ENCODE results near the gene UBQLN1. TPM values are rescaled to one million over a fixed set of nuclear protein-coding genes. Genes with fewer than 3 reads are reported as not detected.

The UBQLN1 gene
- polyA plus RNA-seq, 4 donors = 40.3 to 71.6 (median 44.1) TPM

Other genes starting within 250 kb of the UBQLN1 start
- 1 to 10 TPM; 2.4 to 7.3 (median 4.5) TPM for gene FRMD3, start 169.6 kb downstream of the UBQLN1 start, polyA plus RNA-seq
- gene IDNK, start 84.8 kb downstream of the UBQLN1 start, polyA plus RNA-seq = 10 to 100 TPM; 13.0 to 73.4 (median 30.8) TPM
- gene GKAP1, start 109.8 kb upstream of the UBQLN1 start, polyA plus RNA-seq = 10 to 100 TPM in 2 of 4 donors, 1 to 10 TPM in 2; 4.3 to 14.0 (median 7.8) TPM
- 1 to 10 TPM in 3 of 4 donors, under 1 TPM in 1; 0.27 to 7.2 (median 1.3) TPM for gene KIF27, start 213.5 kb upstream of the UBQLN1 start, polyA plus RNA-seq